Panc1 (cell line): ENCODE data around the gene PLEKHG7. TPM values are rescaled to one million over a fixed set of nuclear protein-coding genes. Genes with fewer than 3 reads are reported as not detected.

Source experiments
- ATAC-seq: fragments of 200-7000 bp; cut with Tn5 transposase; 2 replicates; pipeline ENCODE4 v1.9.1; 2020; ENCODE audit warnings: mild to moderate bottlenecking, moderate library complexity
- BruUV-seq: library from RNA; stranded (reverse); fragments of 400-500 nt; replicated peaks from 2 replicates; lab custom pipeline; 2021; lab: Mats Ljungman, UMichigan
- CTCF ChIA-PET: fragments of 300-600 bp; sonication (Branson Sonifier 250); formaldehyde crosslinking; loops from one replicate; lab custom pipeline; 2022; ENCODE audit warnings: antibody characterized with exemption; lab: Charles Lee
- POLR2A ChIA-PET: fragments of 300-600 bp; sonication (Branson Sonifier 250); formaldehyde crosslinking; loops from one replicate; lab custom pipeline; 2022; ENCODE audit warnings: antibody characterized with exemption; lab: Charles Lee
- DNase-seq: peaks from one replicate; pipeline ENCODE4 v3.0.0-alpha.2; 2010; ENCODE audit warnings: low read depth, low spot score
- H3K27ac ChIP-seq: 2 replicates; pipeline ENCODE4 v1.5.1; 2011; ENCODE audit warnings: mild to moderate bottlenecking, low read length, inconsistent platforms
- H3K27me3 ChIP-seq: fragments of 200-500 bp; sonication (Bioruptor generic); 2 replicates; pipeline ENCODE4 v1.6.0; 2014; ENCODE audit warnings: low read length, inconsistent platforms; ENCODE audit not compliant: control insufficient read depth, insufficient read depth
- H3K36me3 ChIP-seq: fragments of 200-500 bp; sonication (Bioruptor generic); 2 replicates; pipeline ENCODE4 v1.5.1; 2014; ENCODE audit warnings: inconsistent platforms, mild to moderate bottlenecking, low read length, moderate library complexity; ENCODE audit not compliant: control insufficient read depth, insufficient read depth
- H3K4me1 ChIP-seq: 2 replicates; pipeline ENCODE4 v1.5.1; 2011; ENCODE audit warnings: inconsistent platforms, mild to moderate bottlenecking, low read length, moderate library complexity; ENCODE audit not compliant: control insufficient read depth, insufficient read depth
- H3K4me3 ChIP-seq, 2 experiments: 2 replicates each; pipeline ENCODE4 v1.5.1; 2011 to 2012; ENCODE audit warnings: low read depth in 2 of 2, low read length in 2 of 2, mild to moderate bottlenecking in 2 of 2, inconsistent platforms in 1 of 2, moderate library complexity in 1 of 2
- H3K9me3 ChIP-seq: fragments of 200-500 bp; sonication (Bioruptor generic); 2 replicates; pipeline ENCODE4 v1.5.1; 2014; ENCODE audit warnings: low read depth, mild to moderate bottlenecking, inconsistent platforms, low read length, moderate library complexity; ENCODE audit not compliant: control insufficient read depth, insufficient read depth
- POLR2AphosphoS5 ChIP-seq: IDR thresholded peaks from 2 replicates; pipeline ENCODE4 v1.6.1; 2012; ENCODE audit warnings: mild to moderate bottlenecking, low read depth, low read length, moderate library complexity
- SIN3A ChIP-seq: IDR thresholded peaks from 2 replicates; pipeline ENCODE4 v1.6.1; 2012; ENCODE audit warnings: low read depth, mild to moderate bottlenecking, low read length, moderate library complexity, borderline replicate concordance; ENCODE audit not compliant: insufficient read depth
- TCF7L2 ChIP-seq: IDR thresholded peaks from 2 replicates; pipeline ENCODE4 v1.6.1; 2011; ENCODE audit warnings: mild to moderate bottlenecking, low read depth, low read length, inconsistent platforms
- in situ Hi-C: cut with HindIII; loops from 2 replicates; pipeline ENCODE4 v1.10.0; 2016; ENCODE audit warnings: low sequenced_read_pairs, low pct_unique_long_range_greater_than_20kb
- intact Hi-C: fragments of 100-400 bp; cut with micrococcal nuclease; formaldehyde crosslinking; loops from one replicate; pipeline ENCODE4 v1.10.0; 2022; ENCODE audit not compliant: unreplicated experiment
- total RNA-seq: library from RNA; stranded (reverse); gene quantifications from one replicate; pipeline ENCODE4 v1.2.1, GENCODE V29; 2021; ENCODE audit not compliant: unreplicated experiment
- TF ChIP-seq, protein P1 (sequence below): fragments of 450-650 bp; IDR thresholded peaks from 2 replicates; pipeline ENCODE4 v1.5.1; 2017; ENCODE audit warnings: mild to moderate bottlenecking
- TF ChIP-seq, protein P2 (sequence below), 2 experiments: IDR thresholded peaks; 2 replicates each; pipeline ENCODE4 v1.6.1; 2011 to 2012; ENCODE audit warnings: low read depth in 2 of 2, control low read depth in 1 of 2, low read length in 1 of 2, mild to moderate bottlenecking in 1 of 2, moderate library complexity in 1 of 2; ENCODE audit not compliant: insufficient read depth in 1 of 2

PLEKHG7 gene
- total RNA-seq, 1 experiment from 2014 or later: not detected

DNA sequence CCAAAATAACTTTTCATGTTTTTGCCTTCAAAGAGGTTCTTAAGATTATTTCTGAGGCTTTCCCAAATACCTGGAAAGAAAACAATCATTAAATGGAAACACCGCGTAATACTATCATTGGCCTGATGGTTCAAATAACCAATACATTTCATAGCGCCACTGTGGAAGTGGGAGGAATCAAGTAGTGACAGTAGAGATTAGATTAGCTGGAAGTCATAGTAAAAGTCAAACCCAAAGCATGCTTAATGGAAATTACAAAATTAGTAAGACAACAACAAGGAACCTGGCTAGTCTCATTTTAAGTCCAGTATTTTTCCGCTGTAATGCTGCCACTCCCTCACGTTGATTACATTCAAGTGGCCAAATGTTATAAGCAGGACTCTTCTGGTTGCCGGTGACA lies 41.5 kb upstream of the PLEKHG7 start:
- DNase-seq: no peak
- Histone ChIP-seq H3K4me3 (no peak overlapping the region), H3K36me3 (no peaks in the 10 kb centered on the region), H3K9me3 (no peaks in the 10 kb centered on the region), H3K27ac (no peak overlapping the region), H3K27me3 (no peaks in the 10 kb centered on the region; the same call in 1 of the 2 replicates), H3K4me1 (no peaks in the 10 kb centered on the region)
- no peak for ATAC-seq
- intact Hi-C loops: no loop called here
- TF ChIP-seq POLR2AphosphoS5: no peak
- TF ChIP-seq, protein P1, sequence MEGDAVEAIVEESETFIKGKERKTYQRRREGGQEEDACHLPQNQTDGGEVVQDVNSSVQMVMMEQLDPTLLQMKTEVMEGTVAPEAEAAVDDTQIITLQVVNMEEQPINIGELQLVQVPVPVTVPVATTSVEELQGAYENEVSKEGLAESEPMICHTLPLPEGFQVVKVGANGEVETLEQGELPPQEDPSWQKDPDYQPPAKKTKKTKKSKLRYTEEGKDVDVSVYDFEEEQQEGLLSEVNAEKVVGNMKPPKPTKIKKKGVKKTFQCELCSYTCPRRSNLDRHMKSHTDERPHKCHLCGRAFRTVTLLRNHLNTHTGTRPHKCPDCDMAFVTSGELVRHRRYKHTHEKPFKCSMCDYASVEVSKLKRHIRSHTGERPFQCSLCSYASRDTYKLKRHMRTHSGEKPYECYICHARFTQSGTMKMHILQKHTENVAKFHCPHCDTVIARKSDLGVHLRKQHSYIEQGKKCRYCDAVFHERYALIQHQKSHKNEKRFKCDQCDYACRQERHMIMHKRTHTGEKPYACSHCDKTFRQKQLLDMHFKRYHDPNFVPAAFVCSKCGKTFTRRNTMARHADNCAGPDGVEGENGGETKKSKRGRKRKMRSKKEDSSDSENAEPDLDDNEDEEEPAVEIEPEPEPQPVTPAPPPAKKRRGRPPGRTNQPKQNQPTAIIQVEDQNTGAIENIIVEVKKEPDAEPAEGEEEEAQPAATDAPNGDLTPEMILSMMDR: no peak
- no peak for TF ChIP-seq TCF7L2
- TF ChIP-seq, protein P2, sequence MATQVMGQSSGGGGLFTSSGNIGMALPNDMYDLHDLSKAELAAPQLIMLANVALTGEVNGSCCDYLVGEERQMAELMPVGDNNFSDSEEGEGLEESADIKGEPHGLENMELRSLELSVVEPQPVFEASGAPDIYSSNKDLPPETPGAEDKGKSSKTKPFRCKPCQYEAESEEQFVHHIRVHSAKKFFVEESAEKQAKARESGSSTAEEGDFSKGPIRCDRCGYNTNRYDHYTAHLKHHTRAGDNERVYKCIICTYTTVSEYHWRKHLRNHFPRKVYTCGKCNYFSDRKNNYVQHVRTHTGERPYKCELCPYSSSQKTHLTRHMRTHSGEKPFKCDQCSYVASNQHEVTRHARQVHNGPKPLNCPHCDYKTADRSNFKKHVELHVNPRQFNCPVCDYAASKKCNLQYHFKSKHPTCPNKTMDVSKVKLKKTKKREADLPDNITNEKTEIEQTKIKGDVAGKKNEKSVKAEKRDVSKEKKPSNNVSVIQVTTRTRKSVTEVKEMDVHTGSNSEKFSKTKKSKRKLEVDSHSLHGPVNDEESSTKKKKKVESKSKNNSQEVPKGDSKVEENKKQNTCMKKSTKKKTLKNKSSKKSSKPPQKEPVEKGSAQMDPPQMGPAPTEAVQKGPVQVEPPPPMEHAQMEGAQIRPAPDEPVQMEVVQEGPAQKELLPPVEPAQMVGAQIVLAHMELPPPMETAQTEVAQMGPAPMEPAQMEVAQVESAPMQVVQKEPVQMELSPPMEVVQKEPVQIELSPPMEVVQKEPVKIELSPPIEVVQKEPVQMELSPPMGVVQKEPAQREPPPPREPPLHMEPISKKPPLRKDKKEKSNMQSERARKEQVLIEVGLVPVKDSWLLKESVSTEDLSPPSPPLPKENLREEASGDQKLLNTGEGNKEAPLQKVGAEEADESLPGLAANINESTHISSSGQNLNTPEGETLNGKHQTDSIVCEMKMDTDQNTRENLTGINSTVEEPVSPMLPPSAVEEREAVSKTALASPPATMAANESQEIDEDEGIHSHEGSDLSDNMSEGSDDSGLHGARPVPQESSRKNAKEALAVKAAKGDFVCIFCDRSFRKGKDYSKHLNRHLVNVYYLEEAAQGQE (IDR thresholded peaks at IDR 0.05; ENCODE audit: insufficient read depth in 1 of 2, low read depth in 2 of 2, low read length in 1 of 2): no peak
- TF ChIP-seq SIN3A: no peak
- ChIA-PET POLR2A (no interaction called here), CTCF (no interaction called here)
- no TSS peak for BruUV-seq
- in situ Hi-C loops: no loop called here

DNA sequence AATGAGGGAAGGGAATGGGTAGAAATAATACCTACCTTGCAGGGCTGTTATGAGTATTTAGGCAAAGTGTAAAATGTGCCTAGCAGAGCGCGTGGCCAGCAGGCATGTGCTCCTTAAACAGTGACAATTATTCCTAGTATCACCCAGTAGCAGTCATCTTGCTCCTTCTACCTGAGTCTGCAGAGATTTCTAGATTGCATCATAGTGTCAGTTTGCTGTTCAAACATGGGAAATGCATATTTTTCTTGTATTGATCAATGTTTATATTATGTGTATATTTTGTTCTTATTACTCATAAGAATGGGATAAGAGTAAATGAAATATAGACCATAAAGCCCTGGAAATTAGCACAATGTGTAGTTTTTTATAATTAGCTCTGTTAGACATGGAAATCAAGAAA lies 37.3 kb upstream of the PLEKHG7 start:
- H3K4me3 ChIP-seq: no peak overlapping the region
- CTCF ChIA-PET: no interaction called here
- TF ChIP-seq, protein P1: no peak
- TF ChIP-seq POLR2AphosphoS5 (no peak), SIN3A (no peak), TCF7L2 (no peak)
- TF ChIP-seq, protein P2 (IDR thresholded peaks at IDR 0.05; ENCODE audit: insufficient read depth in 1 of 2, low read depth in 2 of 2, low read length in 1 of 2): no peak
- no peak overlapping the region for H3K27ac ChIP-seq
- no peaks in the 10 kb centered on the region for H3K9me3 ChIP-seq
- no TSS peak for BruUV-seq
- in situ Hi-C loops (no loop called here), intact Hi-C loops (no loop called here)
- H3K36me3 ChIP-seq: no peaks in the 10 kb centered on the region
- ATAC-seq: no peak
- DNase-seq: no peak
- POLR2A ChIA-PET: no interaction called here
- no peaks in the 10 kb centered on the region for H3K4me1 ChIP-seq
- H3K27me3 ChIP-seq: no peaks in the 10 kb centered on the region; the same call in 1 of the 2 replicates
